ENCODE results near the gene KIAA1328. TPM values are rescaled to one million over a fixed set of nuclear protein-coding genes. Genes with fewer than 3 reads are reported as not detected.
A peak's percentile ranks its signal among the peaks of the same experiment; 100 is the strongest.

The KIAA1328 gene
- total and polyA plus RNA-seq, 4 donors: 2.0 to 21.1 (median 12.8) TPM

- no peaks in the 10 kb centered on the region for H3K27me3 ChIP-seq (ENCODE audit: control insufficient read depth in 1 of 2, insufficient read depth in 2 of 2, low read length in 1 of 2)
- H3K9me3 ChIP-seq (ENCODE audit: control insufficient read depth, low read length): no peaks in the 10 kb centered on the region
- intact Hi-C loops (cut with DNase I): no loop called here
- no peaks in the 10 kb centered on the region for H3K4me1 ChIP-seq (ENCODE audit: control insufficient read depth in 1 of 2, insufficient read depth in 2 of 2, low read length in 2 of 2)
- H3K36me3 ChIP-seq (ENCODE audit: control insufficient read depth in 1 of 2, insufficient read depth in 2 of 2, low read length in 1 of 2): peaks cover 0 to 2% of the 10 kb centered on the region in 2 donors
- no peak overlapping the region for H3K27ac ChIP-seq (ENCODE audit: low read depth in 1 of 2, low read length in 2 of 2)
- 55% methylated on average over 5 of the region's 5 CpGs for WGBS, 2 donors
- no peak for ATAC-seq (ENCODE audit: low FRiP score)
- no peak overlapping the region for H3K4me3 ChIP-seq (ENCODE audit: low read length in 2 of 2)
- no peak for DNase-seq
These were observed 394.1 kb downstream of the KIAA1328 start for GRCh38 chr18:37222999-37223378.

- DNase-seq (no peak), ATAC-seq (ENCODE audit: low FRiP score) (no peak)
- H3K4me3 ChIP-seq (ENCODE audit: low read length in 2 of 2): no peak overlapping the region
- WGBS, 2 donors: 82 to 93% methylated on average over 4 of the region's 4 CpGs
- no peaks in the 10 kb centered on the region for H3K9me3 ChIP-seq (ENCODE audit: control insufficient read depth, low read length)
- H3K27me3 ChIP-seq (ENCODE audit: control insufficient read depth in 1 of 2, insufficient read depth in 2 of 2, low read length in 1 of 2): no peaks in the 10 kb centered on the region
- H3K27ac ChIP-seq (ENCODE audit: low read depth in 1 of 2, low read length in 2 of 2): no peak overlapping the region
- H3K36me3 ChIP-seq (ENCODE audit: control insufficient read depth in 1 of 2, insufficient read depth in 2 of 2, low read length in 1 of 2): peaks cover 0 to 2% of the 10 kb centered on the region in 2 donors
- H3K4me1 ChIP-seq (ENCODE audit: control insufficient read depth in 1 of 2, insufficient read depth in 2 of 2, low read length in 2 of 2): no peaks in the 10 kb centered on the region
- intact Hi-C loops (cut with DNase I): no loop called here
These were observed 396.4 kb downstream of the KIAA1328 start for GRCh38 chr18:37225279-37225678.

- 64 to 73% methylated on average over 3 of the region's 3 CpGs for WGBS, 2 donors
- Histone ChIP-seq H3K4me1 (ENCODE audit: control insufficient read depth in 1 of 2, insufficient read depth in 2 of 2, low read length in 2 of 2) (no peaks in the 10 kb centered on the region), H3K36me3 (ENCODE audit: control insufficient read depth in 1 of 2, insufficient read depth in 2 of 2, low read length in 1 of 2) (no peaks in the 10 kb centered on the region), H3K27ac (ENCODE audit: low read depth in 1 of 2, low read length in 2 of 2) (no peak overlapping the region), H3K27me3 (ENCODE audit: control insufficient read depth in 1 of 2, insufficient read depth in 2 of 2, low read length in 1 of 2) (no peaks in the 10 kb centered on the region), H3K9me3 (ENCODE audit: control insufficient read depth, low read length) (no peaks in the 10 kb centered on the region), H3K4me3 (ENCODE audit: low read length in 2 of 2) (no peak overlapping the region)
- intact Hi-C loops (cut with DNase I): no loop called here
- ATAC-seq (ENCODE audit: low FRiP score) (no peak), DNase-seq (no peak)
These were observed 401.8 kb downstream of the KIAA1328 start for GRCh38 chr18:37230768-37231167.

GRCh38 chr18:37231251-37231650, 402.3 kb downstream of the KIAA1328 start:
- 9 to 13% methylated on average over 3 of the region's 3 CpGs for WGBS, 2 donors
- H3K9me3 ChIP-seq (ENCODE audit: control insufficient read depth, low read length): no peaks in the 10 kb centered on the region
- H3K27me3 ChIP-seq (ENCODE audit: control insufficient read depth in 1 of 2, insufficient read depth in 2 of 2, low read length in 1 of 2): no peaks in the 10 kb centered on the region
- DNase-seq (no peak), ATAC-seq (ENCODE audit: low FRiP score) (no peak)
- H3K27ac ChIP-seq (ENCODE audit: low read depth in 1 of 2, low read length in 2 of 2): no peak overlapping the region
- no peak overlapping the region for H3K4me3 ChIP-seq (ENCODE audit: low read length in 2 of 2)
- H3K4me1 ChIP-seq (ENCODE audit: control insufficient read depth in 1 of 2, insufficient read depth in 2 of 2, low read length in 2 of 2): no peaks in the 10 kb centered on the region
- intact Hi-C loops (cut with DNase I): no loop called here
- H3K36me3 ChIP-seq (ENCODE audit: control insufficient read depth in 1 of 2, insufficient read depth in 2 of 2, low read length in 1 of 2): no peaks in the 10 kb centered on the region

DNA sequence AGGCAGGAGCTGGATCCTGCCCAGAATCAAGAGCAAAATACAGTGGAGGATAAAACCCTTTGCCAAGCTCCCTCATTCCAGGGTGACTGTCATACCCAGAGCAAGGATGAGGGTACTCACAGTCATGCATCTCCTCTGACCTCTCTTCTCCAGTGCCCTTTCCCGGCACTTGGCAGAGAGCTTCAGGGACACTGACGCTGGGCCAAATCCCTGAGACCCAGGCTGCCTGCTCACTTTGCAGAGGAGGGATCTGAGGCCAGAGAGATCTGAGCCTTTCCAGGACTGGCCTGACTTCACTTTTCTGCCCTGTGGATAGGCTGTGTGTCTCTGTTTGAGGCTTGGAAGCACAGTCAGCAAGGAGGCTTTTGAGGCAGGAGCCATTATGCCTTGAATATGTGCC, 406.7 kb downstream of the KIAA1328 start:
- Histone ChIP-seq H3K36me3 (ENCODE audit: control insufficient read depth in 1 of 2, insufficient read depth in 2 of 2, low read length in 1 of 2) (no peaks in the 10 kb centered on the region), H3K27me3 (ENCODE audit: control insufficient read depth in 1 of 2, insufficient read depth in 2 of 2, low read length in 1 of 2) (no peaks in the 10 kb centered on the region), H3K27ac (ENCODE audit: low read depth in 1 of 2, low read length in 2 of 2) (no peak overlapping the region), H3K4me1 (ENCODE audit: control insufficient read depth in 1 of 2, insufficient read depth in 2 of 2, low read length in 2 of 2) (no peaks in the 10 kb centered on the region), H3K4me3 (ENCODE audit: low read length in 2 of 2) (no peak overlapping the region), H3K9me3 (ENCODE audit: control insufficient read depth, low read length) (no peaks in the 10 kb centered on the region)
- ATAC-seq (ENCODE audit: low FRiP score) (peak; percentile 21), DNase-seq (no peak)
- 68 to 85% methylated on average over 2 of the region's 2 CpGs for whole genome bisulfite sequencing, 2 donors
- intact Hi-C loops (cut with DNase I): no loop called here

- DNase-seq: no peak
- Histone ChIP-seq H3K4me1 (ENCODE audit: control insufficient read depth in 1 of 2, insufficient read depth in 2 of 2, low read length in 2 of 2) (no peaks in the 10 kb centered on the region), H3K9me3 (ENCODE audit: control insufficient read depth, low read length) (no peaks in the 10 kb centered on the region), H3K27ac (ENCODE audit: low read depth in 1 of 2, low read length in 2 of 2) (no peak overlapping the region), H3K4me3 (ENCODE audit: low read length in 2 of 2) (no peak overlapping the region), H3K36me3 (ENCODE audit: control insufficient read depth in 1 of 2, insufficient read depth in 2 of 2, low read length in 1 of 2) (no peaks in the 10 kb centered on the region), H3K27me3 (ENCODE audit: control insufficient read depth in 1 of 2, insufficient read depth in 2 of 2, low read length in 1 of 2) (no peaks in the 10 kb centered on the region)
- ATAC-seq (ENCODE audit: low FRiP score): no peak
- intact Hi-C loops (cut with DNase I): no loop called here
- WGBS, 2 donors: 85 to 92% methylated on average over 6 of the region's 6 CpGs
These were observed 409.6 kb downstream of the KIAA1328 start for GRCh38 chr18:37238282-37239108.

- ATAC-seq (ENCODE audit: low FRiP score) (peak; percentile 30), DNase-seq (no peak)
- WGBS, 2 donors: 60 to 72% methylated on average over 6 of the region's 6 CpGs
- H3K4me3 ChIP-seq (ENCODE audit: low read length in 2 of 2): no peak overlapping the region
- H3K36me3 ChIP-seq (ENCODE audit: control insufficient read depth in 1 of 2, insufficient read depth in 2 of 2, low read length in 1 of 2): no peaks in the 10 kb centered on the region
- H3K27me3 ChIP-seq (ENCODE audit: control insufficient read depth in 1 of 2, insufficient read depth in 2 of 2, low read length in 1 of 2): no peaks in the 10 kb centered on the region
- intact Hi-C loops (cut with DNase I): no loop called here
- H3K9me3 ChIP-seq (ENCODE audit: control insufficient read depth, low read length): no peaks in the 10 kb centered on the region
- H3K4me1 ChIP-seq (ENCODE audit: control insufficient read depth in 1 of 2, insufficient read depth in 2 of 2, low read length in 2 of 2): no peaks in the 10 kb centered on the region
- no peak overlapping the region for H3K27ac ChIP-seq (ENCODE audit: low read depth in 1 of 2, low read length in 2 of 2)
These were observed 413.2 kb downstream of the KIAA1328 start for GRCh38 chr18:37242091-37242490.

DNA sequence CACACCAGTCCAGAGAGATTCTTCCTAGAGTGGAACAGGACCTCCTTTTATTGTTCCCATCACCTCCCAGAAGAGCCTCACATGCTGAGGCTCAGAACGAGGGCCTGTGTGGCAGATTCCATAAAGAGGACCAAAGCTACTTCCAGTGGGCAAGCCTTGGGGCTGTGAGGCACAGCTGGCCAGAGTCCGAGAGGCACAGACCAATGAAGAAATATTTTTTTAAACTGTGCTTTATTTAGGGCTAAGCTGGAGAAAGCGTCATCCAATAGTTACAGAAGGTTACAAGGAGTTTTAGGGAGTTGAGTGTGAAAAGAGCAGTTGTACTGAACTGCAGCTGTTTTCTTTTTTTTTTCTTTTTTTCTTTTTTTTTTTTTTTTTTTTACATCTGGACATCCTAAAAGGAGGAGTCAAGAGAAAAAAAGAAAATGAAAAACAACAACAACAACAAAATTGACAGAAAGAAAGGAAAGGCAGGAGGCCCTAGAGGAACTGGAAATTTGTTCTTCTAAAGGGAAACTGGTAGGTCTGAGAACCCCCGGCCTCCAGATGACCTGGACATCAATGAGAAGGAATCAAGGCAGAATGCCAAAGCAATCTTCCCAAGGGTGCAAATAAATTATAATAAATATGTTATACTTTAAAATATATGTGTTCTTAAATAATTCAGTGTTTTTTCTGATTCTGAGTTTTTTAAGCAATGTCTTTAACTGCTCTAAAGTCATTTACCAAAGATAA, 414.1 kb downstream of the KIAA1328 start:
- Histone ChIP-seq H3K27ac (ENCODE audit: low read depth in 1 of 2, low read length in 2 of 2) (no peak overlapping the region), H3K4me1 (ENCODE audit: control insufficient read depth in 1 of 2, insufficient read depth in 2 of 2, low read length in 2 of 2) (no peaks in the 10 kb centered on the region), H3K4me3 (ENCODE audit: low read length in 2 of 2) (no peak overlapping the region), H3K27me3 (ENCODE audit: control insufficient read depth in 1 of 2, insufficient read depth in 2 of 2, low read length in 1 of 2) (no peaks in the 10 kb centered on the region), H3K9me3 (ENCODE audit: control insufficient read depth, low read length) (no peaks in the 10 kb centered on the region), H3K36me3 (ENCODE audit: control insufficient read depth in 1 of 2, insufficient read depth in 2 of 2, low read length in 1 of 2) (no peaks in the 10 kb centered on the region)
- WGBS, 2 donors: 34 to 38% methylated on average over 4 of the region's 4 CpGs
- no peak for DNase-seq
- intact Hi-C loops (cut with DNase I): no loop called here
- ATAC-seq (ENCODE audit: low FRiP score): no peak

DNA sequence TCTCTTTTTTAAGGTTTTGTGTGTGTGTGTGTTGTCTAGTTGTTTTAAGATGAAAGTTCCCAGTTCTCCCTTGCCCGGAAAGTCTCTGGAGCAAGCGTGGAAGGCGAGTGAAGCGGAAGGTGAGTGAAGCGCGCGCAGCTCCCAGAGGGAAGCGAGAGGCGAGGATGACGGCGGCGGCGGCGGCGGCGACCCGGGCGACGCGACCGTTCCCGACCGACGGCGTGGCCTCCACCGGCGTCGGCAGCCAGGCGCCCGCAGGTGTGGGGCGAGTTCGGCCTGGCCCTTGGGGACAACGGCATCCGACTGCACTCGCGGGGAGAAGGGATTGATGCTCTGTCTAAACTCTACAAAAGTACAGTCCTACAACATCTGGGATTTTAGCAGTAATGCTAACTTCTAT, 414.8 kb downstream of the KIAA1328 start:
- H3K9me3 ChIP-seq (ENCODE audit: control insufficient read depth, low read length): no peaks in the 10 kb centered on the region
- no peak overlapping the region for H3K27ac ChIP-seq (ENCODE audit: low read depth in 1 of 2, low read length in 2 of 2)
- DNase-seq (no peak), ATAC-seq (ENCODE audit: low FRiP score) (no peak)
- no peaks in the 10 kb centered on the region for H3K36me3 ChIP-seq (ENCODE audit: control insufficient read depth in 1 of 2, insufficient read depth in 2 of 2, low read length in 1 of 2)
- WGBS, 2 donors: 22 to 24% methylated on average over 36 of the region's 36 CpGs
- intact Hi-C loops (cut with DNase I): no loop called here
- H3K4me3 ChIP-seq (ENCODE audit: low read length in 2 of 2): no peak overlapping the region
- no peaks in the 10 kb centered on the region for H3K27me3 ChIP-seq (ENCODE audit: control insufficient read depth in 1 of 2, insufficient read depth in 2 of 2, low read length in 1 of 2)
- H3K4me1 ChIP-seq (ENCODE audit: control insufficient read depth in 1 of 2, insufficient read depth in 2 of 2, low read length in 2 of 2): no peaks in the 10 kb centered on the region
